Tibial artery (tissue), 4 donors: Measurements from ENCODE around the gene MINDY3.

Experiments
- DNase-seq, 2 donors: peaks; one replicate each; pipeline ENCODE4 v3.0.0-alpha.2; 2019
- H3K27ac ChIP-seq, 2 donors: fragments of 200-600 bp; sonication (generic) in 1 of 2; 1 replicate in 1 of 2; 2 replicates in 1 of 2; pipeline ENCODE4 v1.5.1; 2018 to 2019; ENCODE audit warnings: mild to moderate bottlenecking in 1 of 2
- H3K27me3 ChIP-seq, 2 donors: fragments of 200-600 bp; sonication (generic) in 1 of 2; one replicate each; pipeline versions ENCODE4 v1.5.1 to v1.6.0; 2016 to 2019
- H3K36me3 ChIP-seq, 3 donors: fragments of 200-600 bp; sonication (generic) in 2 of 3; one replicate each; pipeline ENCODE4 v1.5.1; 2016 to 2019; ENCODE audit warnings: mild to moderate bottlenecking in 2 of 3
- H3K4me1 ChIP-seq, 4 donors: fragments of 200-600 bp; sonication (generic) in 2 of 4; 1 replicate in 3 of 4; 2 replicates in 1 of 4; pipeline ENCODE4 v1.5.1; 2016 to 2019
- H3K4me3 ChIP-seq, 2 donors: fragments of 200-600 bp; sonication (generic) in 1 of 2; 1 replicate in 1 of 2; 2 replicates in 1 of 2; pipeline ENCODE4 v1.5.1; 2018 to 2019; ENCODE audit warnings: mild to moderate bottlenecking in 2 of 2
- H3K9me3 ChIP-seq, 3 donors: fragments of 200-600 bp; sonication (generic) in 1 of 3; one replicate each; pipeline ENCODE4 v1.5.1; 2016 to 2019
- CTCF ChIP-seq, 2 experiments: fragments of 200-600 bp in 1 of 2; fragments of 450-650 bp in 1 of 2; IDR thresholded peaks; one replicate each; pipeline ENCODE4 v1.5.1; 2017 to 2019; ENCODE audit warnings: antibody characterized with exemption in 2 of 2, mild to moderate bottlenecking in 1 of 2, moderate library complexity in 1 of 2
- intact Hi-C: fragments of 100-400 bp; cut with DNase I; formaldehyde crosslinking; loops from one replicate; pipeline ENCODE4 v1.15.0; 2023; ENCODE audit warnings: low total_unique reads

The MINDY3 gene

GRCh38 chr10:15784662-15785300 is 75.5 kb downstream of the MINDY3 start:
- Histone ChIP-seq H3K9me3 (no peaks in the 10 kb centered on the region), H3K4me1 (peaks cover 0 to 49% (median 4%) of the 10 kb centered on the region in 4 donors), H3K36me3 (peaks cover 0 to 19% (median 12%) of the 10 kb centered on the region in 3 donors), H3K4me3 (no peak overlapping the region), H3K27me3 (no peaks in the 10 kb centered on the region), H3K27ac (peak overlapping the region in 1 of 2 donors; percentile 10)
- TF ChIP-seq CTCF (IDR thresholded peaks at IDR 0.05), result no peak
- intact Hi-C loops, result no loop called here
- DNase-seq, result no peak

- peaks cover 0 to 19% (median 13%) of the 10 kb centered on the region in 3 donors for H3K36me3 ChIP-seq
- H3K4me1 ChIP-seq, result peaks cover 0 to 48% (median 5%) of the 10 kb centered on the region in 4 donors
- no peaks in the 10 kb centered on the region for H3K9me3 ChIP-seq
- no peak for TF ChIP-seq CTCF (IDR thresholded peaks at IDR 0.05)
- no peak overlapping the region for H3K4me3 ChIP-seq
- H3K27me3 ChIP-seq, result no peaks in the 10 kb centered on the region
- intact Hi-C loops, result no loop called here
- H3K27ac ChIP-seq, result no peak overlapping the region
- DNase-seq, result no peak
These were observed 76.2 kb downstream of the MINDY3 start for GRCh38 chr10:15783941-15784636.

GRCh38 chr10:15782851-15783250 is 77.5 kb downstream of the MINDY3 start:
- H3K4me3 ChIP-seq, result no peak overlapping the region
- no peak for DNase-seq
- H3K4me1 ChIP-seq, result peaks cover 0 to 43% (median 5%) of the 10 kb centered on the region in 4 donors
- intact Hi-C loops, result no loop called here
- peaks cover 11 to 23% (median 17%) of the 10 kb centered on the region in 3 donors for H3K36me3 ChIP-seq
- no peaks in the 10 kb centered on the region for H3K9me3 ChIP-seq
- H3K27me3 ChIP-seq, result no peaks in the 10 kb centered on the region
- no peak overlapping the region for H3K27ac ChIP-seq
- TF ChIP-seq CTCF (IDR thresholded peaks at IDR 0.05), result no peak

- peaks cover 0 to 30% (median 5%) of the 10 kb centered on the region in 4 donors for H3K4me1 ChIP-seq
- H3K27ac ChIP-seq, result no peak overlapping the region
- peaks cover 15 to 23% (median 22%) of the 10 kb centered on the region in 3 donors for H3K36me3 ChIP-seq
- H3K27me3 ChIP-seq, result no peaks in the 10 kb centered on the region
- intact Hi-C loops, result no loop called here
- no peak for DNase-seq
- no peak overlapping the region for H3K4me3 ChIP-seq
- TF ChIP-seq CTCF (IDR thresholded peaks at IDR 0.05), result no peak
- H3K9me3 ChIP-seq, result no peaks in the 10 kb centered on the region
These were observed 78.8 kb downstream of the MINDY3 start for GRCh38 chr10:15781381-15781960.

GRCh38 chr10:15780353-15781135 is 79.8 kb downstream of the MINDY3 start:
- peak; percentile 67 to 76 for DNase-seq

More at GRCh38 chr10:15780353-15781135, 79.8 kb downstream of the MINDY3 start:
- H3K27ac ChIP-seq, result peak overlapping the region; percentile 41 to 50
- H3K9me3 ChIP-seq, result no peaks in the 10 kb centered on the region
- no peak overlapping the region for H3K4me3 ChIP-seq
- TF ChIP-seq CTCF (IDR thresholded peaks at IDR 0.05), result no peak
- intact Hi-C loops, result no loop called here
- no peaks in the 10 kb centered on the region for H3K27me3 ChIP-seq
- H3K4me1 ChIP-seq, result peaks cover 0 to 25% (median 5%) of the 10 kb centered on the region in 4 donors
- H3K36me3 ChIP-seq, result peaks cover 15 to 23% (median 15%) of the 10 kb centered on the region in 3 donors
